Gastrocnemius medialis (tissue), 4 donors: ENCODE measurements around the gene MAGOH.

Source experiments
- POLR2A ChIP-seq, 2 donors: fragments of 450-650 bp; IDR thresholded peaks; one replicate each; pipeline ENCODE4 v1.6.1; 2017; ENCODE audit warnings: antibody characterized with exemption in 2 of 2, mild to moderate bottlenecking in 2 of 2, moderate library complexity in 2 of 2
- TF ChIP-seq, protein P1 (sequence below), 5 experiments: fragments of 450-650 bp in 3 of 5; fragments of 200-600 bp in 2 of 5; sonication (generic) in 2 of 5; IDR thresholded peaks in 4 of 5; conservative IDR thresholded peaks in 1 of 5; 1 replicate in 4 of 5; 2 replicates in 1 of 5; pipeline ENCODE4 v1.5.1; 2016 to 2019; ENCODE audit warnings: antibody characterized with exemption in 5 of 5, mild to moderate bottlenecking in 3 of 5, moderate library complexity in 3 of 5

DNA sequence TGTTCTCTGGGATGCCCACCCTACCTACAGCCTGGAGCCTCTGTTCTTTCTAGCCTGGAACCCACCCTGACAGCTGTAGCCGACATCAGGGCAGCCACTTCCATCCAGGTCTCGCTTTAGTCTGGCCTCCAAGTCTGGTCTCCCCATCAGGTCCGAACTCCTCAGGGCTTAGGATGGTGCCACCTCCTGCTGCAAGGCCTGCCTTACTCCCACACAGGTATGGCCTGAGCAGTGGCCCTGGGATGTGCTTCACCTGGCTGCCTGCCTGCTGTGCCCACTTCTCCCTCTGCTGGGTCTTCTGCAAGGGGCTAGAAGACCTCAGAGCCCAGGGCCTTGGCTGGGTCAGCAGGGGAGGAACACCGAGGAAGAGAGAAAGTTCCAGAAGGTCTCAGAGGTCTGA is 35.7 kb upstream of the MAGOH start:
- TF ChIP-seq, protein P1, sequence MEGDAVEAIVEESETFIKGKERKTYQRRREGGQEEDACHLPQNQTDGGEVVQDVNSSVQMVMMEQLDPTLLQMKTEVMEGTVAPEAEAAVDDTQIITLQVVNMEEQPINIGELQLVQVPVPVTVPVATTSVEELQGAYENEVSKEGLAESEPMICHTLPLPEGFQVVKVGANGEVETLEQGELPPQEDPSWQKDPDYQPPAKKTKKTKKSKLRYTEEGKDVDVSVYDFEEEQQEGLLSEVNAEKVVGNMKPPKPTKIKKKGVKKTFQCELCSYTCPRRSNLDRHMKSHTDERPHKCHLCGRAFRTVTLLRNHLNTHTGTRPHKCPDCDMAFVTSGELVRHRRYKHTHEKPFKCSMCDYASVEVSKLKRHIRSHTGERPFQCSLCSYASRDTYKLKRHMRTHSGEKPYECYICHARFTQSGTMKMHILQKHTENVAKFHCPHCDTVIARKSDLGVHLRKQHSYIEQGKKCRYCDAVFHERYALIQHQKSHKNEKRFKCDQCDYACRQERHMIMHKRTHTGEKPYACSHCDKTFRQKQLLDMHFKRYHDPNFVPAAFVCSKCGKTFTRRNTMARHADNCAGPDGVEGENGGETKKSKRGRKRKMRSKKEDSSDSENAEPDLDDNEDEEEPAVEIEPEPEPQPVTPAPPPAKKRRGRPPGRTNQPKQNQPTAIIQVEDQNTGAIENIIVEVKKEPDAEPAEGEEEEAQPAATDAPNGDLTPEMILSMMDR (IDR thresholded peaks at IDR 0.05 in 4 of 5, conservative IDR thresholded peaks at IDR 0.05 in 1 of 5): no peak
- no peak for TF ChIP-seq POLR2A (IDR thresholded peaks at IDR 0.05)
